WTC11 (cell line): ENCODE data around the gene EVA1C. TPM values are rescaled to one million over a fixed set of nuclear protein-coding genes. Genes with fewer than 3 reads are reported as not detected.

ENCODE experiments used
- ATAC-seq: fragments of 200-7000 bp; cut with Tn5 transposase; 2 replicates; pipeline ENCODE4 v1.10.0; 2021; ENCODE audit warnings: mild to moderate bottlenecking, moderate library complexity
- CTCF ChIA-PET: fragments of 300-600 bp; sonication (Branson Sonifier 250); formaldehyde crosslinking; loops from one replicate; lab custom pipeline; 2021; ENCODE audit warnings: antibody characterized with exemption; lab: Charles Lee
- POLR2A ChIA-PET: fragments of 350-600 bp; sonication (Branson Sonifier 250); formaldehyde crosslinking; loops from one replicate; lab custom pipeline; 2021; ENCODE audit warnings: antibody characterized with exemption; lab: Charles Lee
- DNase-seq: peaks from one replicate; pipeline ENCODE4 v3.0.0; 2021; ENCODE audit warnings: low spot score
- H3K27ac Mint-ChIP-seq: 2 replicates; pipeline ENCODE4 v1.8.0; 2021; ENCODE audit warnings: mixed read lengths
- H3K27me3 Mint-ChIP-seq: 2 replicates; pipeline ENCODE4 v1.8.0; 2021; ENCODE audit warnings: low read depth, mild to moderate bottlenecking, moderate library complexity, mixed read lengths
- H3K36me3 Mint-ChIP-seq: 2 replicates; pipeline ENCODE4 v1.8.0; 2021; ENCODE audit warnings: mixed read lengths
- H3K4me1 Mint-ChIP-seq: 2 replicates; pipeline ENCODE4 v1.8.0; 2022; ENCODE audit warnings: mixed read lengths
- H3K4me3 Mint-ChIP-seq: 2 replicates; pipeline ENCODE4 v1.8.0; 2021; ENCODE audit warnings: mild to moderate bottlenecking, moderate library complexity, mixed read lengths
- H3K9me3 Mint-ChIP-seq: 2 replicates; pipeline ENCODE4 v1.8.0; 2021; ENCODE audit warnings: mixed read lengths
- AFF4 ChIP-seq: sonication (generic); formaldehyde crosslinking; IDR thresholded peaks from 2 replicates; pipeline ENCODE4 v1.8.1; 2023; ENCODE audit warnings: mild to moderate bottlenecking, missing genetic modification reagents, borderline replicate concordance
- AR ChIP-seq: fragments of 250-450 bp; sonication (Bioruptor Pico); IDR thresholded peaks from 2 replicates; pipeline ENCODE4 v1.9.0; 2021; ENCODE audit warnings: mild to moderate bottlenecking
- ATF1 ChIP-seq: sonication (generic); formaldehyde crosslinking; IDR thresholded peaks from 2 replicates; pipeline ENCODE4 v1.8.1; 2023; ENCODE audit warnings: mild to moderate bottlenecking, moderate library complexity, missing genetic modification reagents
- E2F1 ChIP-seq: sonication (generic); formaldehyde crosslinking; IDR thresholded peaks from 2 replicates; pipeline ENCODE4 v1.8.0; 2022; ENCODE audit warnings: mild to moderate bottlenecking, missing genetic modification reagents
- FOXJ3 ChIP-seq: sonication (generic); formaldehyde crosslinking; IDR thresholded peaks from 2 replicates; pipeline ENCODE4 v1.9.0; 2021; ENCODE audit warnings: missing genetic modification reagents, mild to moderate bottlenecking, borderline replicate concordance
- FOXP1 ChIP-seq: sonication (generic); formaldehyde crosslinking; IDR thresholded peaks from 2 replicates; pipeline ENCODE4 v1.8.0; 2022; ENCODE audit warnings: missing genetic modification reagents, mild to moderate bottlenecking, moderate library complexity, borderline replicate concordance
- GRHL2 ChIP-seq: fragments of 250-450 bp; sonication (Bioruptor Pico); IDR thresholded peaks from 2 replicates; pipeline ENCODE4 v1.8.0; 2022; ENCODE audit warnings: mild to moderate bottlenecking, moderate library complexity; ENCODE audit not compliant: insufficient replicate concordance, severe bottlenecking
- HMGXB4 ChIP-seq: sonication (generic); formaldehyde crosslinking; IDR thresholded peaks from 2 replicates; pipeline ENCODE4 v1.8.1; 2023; ENCODE audit warnings: mild to moderate bottlenecking, moderate library complexity, missing genetic modification reagents
- IRF2 ChIP-seq: sonication (generic); formaldehyde crosslinking; IDR thresholded peaks from 2 replicates; pipeline ENCODE4 v1.8.0; 2022; ENCODE audit warnings: low read depth, missing genetic modification reagents, borderline replicate concordance
- NFE2L1 ChIP-seq: sonication (generic); formaldehyde crosslinking; IDR thresholded peaks from 2 replicates; pipeline ENCODE4 v1.8.1; 2023; ENCODE audit warnings: missing genetic modification reagents
- NR3C1 ChIP-seq: sonication (generic); formaldehyde crosslinking; conservative IDR thresholded peaks from 2 replicates; pipeline ENCODE4 v1.8.1; 2023; ENCODE audit warnings: low read depth, mild to moderate bottlenecking, missing genetic modification reagents
- SP1 ChIP-seq: sonication (generic); formaldehyde crosslinking; conservative IDR thresholded peaks from 2 replicates; pipeline ENCODE4 v1.8.1; 2022; ENCODE audit warnings: missing genetic modification reagents
- STAT6 ChIP-seq: sonication (generic); formaldehyde crosslinking; conservative IDR thresholded peaks from 2 replicates; pipeline ENCODE4 v1.8.1; 2023; ENCODE audit warnings: mild to moderate bottlenecking, low read depth, missing genetic modification reagents, moderate library complexity
- USF2 ChIP-seq: sonication (generic); formaldehyde crosslinking; IDR thresholded peaks from 2 replicates; pipeline ENCODE4 v1.8.1; 2023; ENCODE audit warnings: mild to moderate bottlenecking, missing genetic modification reagents, moderate library complexity
- ZBTB43 ChIP-seq: sonication (generic); formaldehyde crosslinking; IDR thresholded peaks from 2 replicates; pipeline ENCODE4 v1.8.1; 2023; ENCODE audit warnings: mild to moderate bottlenecking, missing genetic modification reagents
- ZNF219 ChIP-seq: sonication (generic); formaldehyde crosslinking; IDR thresholded peaks from 2 replicates; pipeline ENCODE4 v1.8.0; 2023; ENCODE audit warnings: missing genetic modification reagents, mild to moderate bottlenecking, borderline replicate concordance
- ZNF416 ChIP-seq: fragments of 250-450 bp; sonication (Bioruptor Pico); IDR thresholded peaks from 2 replicates; pipeline ENCODE4 v1.9.0; 2021; ENCODE audit warnings: mild to moderate bottlenecking, inconsistent platforms
- ZNF425 ChIP-seq: fragments of 250-450 bp; sonication (Bioruptor Pico); conservative IDR thresholded peaks from 2 replicates; pipeline ENCODE4 v1.9.0; 2021; ENCODE audit warnings: mild to moderate bottlenecking
- total RNA-seq: library from RNA; stranded (reverse); gene quantifications from 3 replicates; pipeline ENCODE4 v1.2.3, GENCODE V29; 2021

Gene EVA1C
- total RNA-seq, 1 experiment from 2014 or later: 3.1 TPM

- H3K9me3 Mint-ChIP-seq: peaks cover 16% of the 10 kb centered on the region
- H3K27ac Mint-ChIP-seq: no peak overlapping the region
- no peak for TF ChIP-seq HMGXB4 (CRISPR knock-in tag)
- no peak for TF ChIP-seq ATF1 (CRISPR knock-in tag)
- TF ChIP-seq E2F1 (CRISPR knock-in tag): no peak
- no peak for TF ChIP-seq ZNF425
- no peak for TF ChIP-seq FOXJ3 (CRISPR knock-in tag)
- TF ChIP-seq USF2 (CRISPR knock-in tag): no peak
- TF ChIP-seq FOXP1 (CRISPR knock-in tag): no peak
- no peak for TF ChIP-seq GRHL2 (CRISPR knock-in tag)
- TF ChIP-seq ZNF219 (CRISPR knock-in tag): no peak
- TF ChIP-seq ZBTB43 (CRISPR knock-in tag): no peak
- TF ChIP-seq ZNF416 (CRISPR knock-in tag): no peak
- no peak for TF ChIP-seq AFF4 (CRISPR knock-in tag)
- no peak for TF ChIP-seq SP1
- TF ChIP-seq NFE2L1 (CRISPR knock-in tag): no peak
- no peak for ATAC-seq
- peaks cover 3% of the 10 kb centered on the region; the same call in 1 of the 2 replicates for H3K27me3 Mint-ChIP-seq
- peaks cover 14% of the 10 kb centered on the region for H3K4me1 Mint-ChIP-seq
- peaks cover 16% of the 10 kb centered on the region for H3K36me3 Mint-ChIP-seq
- ChIA-PET POLR2A (interaction anchor here (0.5 kb wide), 1 partner anchor 164 kb away, joined by 6 read pairs; no protein-coding TSS in a partner anchor), CTCF (no interaction called here)
- no peak overlapping the region for H3K4me3 Mint-ChIP-seq
- DNase-seq: no peak
Observed at GRCh38 chr21:32424191-32424535, 11.7 kb downstream of the EVA1C start.

GRCh38 chr21:32424674-32425073 lies 12.2 kb downstream of the EVA1C start:
- no peak for DNase-seq
- no peak for ATAC-seq
- peaks cover 3% of the 10 kb centered on the region; the same call in 1 of the 2 replicates for H3K27me3 Mint-ChIP-seq
- ChIA-PET CTCF (no interaction called here), POLR2A (no interaction called here)
- no peak overlapping the region for H3K4me3 Mint-ChIP-seq
- peaks cover 16% of the 10 kb centered on the region for H3K36me3 Mint-ChIP-seq
- peaks cover 16% of the 10 kb centered on the region for H3K9me3 Mint-ChIP-seq
- H3K27ac Mint-ChIP-seq: no peak overlapping the region
- H3K4me1 Mint-ChIP-seq: peaks cover 14% of the 10 kb centered on the region
- TF ChIP-seq STAT6: no peak
- no peak for TF ChIP-seq AR (CRISPR knock-in tag)
- no peak for TF ChIP-seq IRF2 (CRISPR knock-in tag)
- TF ChIP-seq NR3C1 (CRISPR knock-in tag): no peak
